Hematopoietic multipotent progenitor cell (in vitro differentiated cells): ENCODE data around the gene GRM8. TPM values are rescaled to one million over a fixed set of nuclear protein-coding genes. Genes with fewer than 3 reads are reported as not detected.

Source experiments
- DNase-seq, 3 donors: peaks; one replicate each; pipeline ENCODE4 v3.0.0-alpha.2; 2011 to 2015; ENCODE audit warnings: low read depth in 2 of 3, low spot score in 2 of 3
- total RNA-seq: library from RNA; depleted of rRNA; stranded (reverse); fragments of >200 nt; gene quantifications from one replicate; pipeline ENCODE4 v1.2.3, GENCODE V29; 2012

Gene GRM8
- total RNA-seq, 1 donor: not detected

- DNase-seq: no peak
These were observed 100.3 kb downstream of the GRM8 start for GRCh38 chr7:127152423-127152822.

GRCh38 chr7:127151379-127151778 lies 101.4 kb downstream of the GRM8 start:
- DNase-seq: no peak

- no peak for DNase-seq
These were observed 102.2 kb downstream of the GRM8 start for GRCh38 chr7:127150543-127150942.

- no peak for DNase-seq
These were observed 105.8 kb downstream of the GRM8 start for GRCh38 chr7:127146746-127147536.

- DNase-seq: no peak
These were observed 115.6 kb downstream of the GRM8 start for GRCh38 chr7:127137146-127137545.

- DNase-seq: no peak
These were observed 116.8 kb downstream of the GRM8 start for GRCh38 chr7:127135871-127136485.

GRCh38 chr7:127123220-127123619 lies 129.5 kb downstream of the GRM8 start:
- no peak for DNase-seq

GRCh38 chr7:127119517-127119916 lies 133.2 kb downstream of the GRM8 start:
- DNase-seq: no peak

- DNase-seq: no peak
These were observed 137.9 kb downstream of the GRM8 start for GRCh38 chr7:127114742-127115265.

GRCh38 chr7:127107601-127108007 lies 145.1 kb downstream of the GRM8 start:
- DNase-seq: peak in 2 of 3 donors; percentile 47 to 68

GRCh38 chr7:127093340-127093739 lies 159.4 kb downstream of the GRM8 start:
- no peak for DNase-seq

GRCh38 chr7:127091620-127092019 lies 161.1 kb downstream of the GRM8 start:
- DNase-seq: no peak

GRCh38 chr7:127089146-127089545 lies 163.6 kb downstream of the GRM8 start:
- no peak for DNase-seq

GRCh38 chr7:127081539-127081938 lies 171.2 kb downstream of the GRM8 start:
- DNase-seq: no peak

GRCh38 chr7:127080576-127080975 lies 172.2 kb downstream of the GRM8 start:
- no peak for DNase-seq

- no peak for DNase-seq
These were observed 185.8 kb downstream of the GRM8 start for GRCh38 chr7:127066974-127067373.

- DNase-seq: no peak
These were observed 193.3 kb downstream of the GRM8 start for GRCh38 chr7:127059475-127059874.

- DNase-seq: no peak
These were observed 194.8 kb downstream of the GRM8 start for GRCh38 chr7:127057918-127058317.

GRCh38 chr7:127056202-127056601 lies 196.5 kb downstream of the GRM8 start:
- no peak for DNase-seq

GRCh38 chr7:127047521-127047920 lies 205.2 kb downstream of the GRM8 start:
- DNase-seq: no peak

GRCh38 chr7:127041689-127042452 lies 210.9 kb downstream of the GRM8 start:
- DNase-seq: no peak
